Measurements from ENCODE around the gene ZSCAN12. TPM values are rescaled to one million over a fixed set of nuclear protein-coding genes. Genes with fewer than 3 reads are reported as not detected.

ZSCAN12 gene
- total and polyA plus RNA-seq, 10 of the 15 experiments (the other 5 are each of a cell fraction or from before 2014, with no cell fraction given): 1.2 to 12.2 (median 7.4) TPM

DNA sequence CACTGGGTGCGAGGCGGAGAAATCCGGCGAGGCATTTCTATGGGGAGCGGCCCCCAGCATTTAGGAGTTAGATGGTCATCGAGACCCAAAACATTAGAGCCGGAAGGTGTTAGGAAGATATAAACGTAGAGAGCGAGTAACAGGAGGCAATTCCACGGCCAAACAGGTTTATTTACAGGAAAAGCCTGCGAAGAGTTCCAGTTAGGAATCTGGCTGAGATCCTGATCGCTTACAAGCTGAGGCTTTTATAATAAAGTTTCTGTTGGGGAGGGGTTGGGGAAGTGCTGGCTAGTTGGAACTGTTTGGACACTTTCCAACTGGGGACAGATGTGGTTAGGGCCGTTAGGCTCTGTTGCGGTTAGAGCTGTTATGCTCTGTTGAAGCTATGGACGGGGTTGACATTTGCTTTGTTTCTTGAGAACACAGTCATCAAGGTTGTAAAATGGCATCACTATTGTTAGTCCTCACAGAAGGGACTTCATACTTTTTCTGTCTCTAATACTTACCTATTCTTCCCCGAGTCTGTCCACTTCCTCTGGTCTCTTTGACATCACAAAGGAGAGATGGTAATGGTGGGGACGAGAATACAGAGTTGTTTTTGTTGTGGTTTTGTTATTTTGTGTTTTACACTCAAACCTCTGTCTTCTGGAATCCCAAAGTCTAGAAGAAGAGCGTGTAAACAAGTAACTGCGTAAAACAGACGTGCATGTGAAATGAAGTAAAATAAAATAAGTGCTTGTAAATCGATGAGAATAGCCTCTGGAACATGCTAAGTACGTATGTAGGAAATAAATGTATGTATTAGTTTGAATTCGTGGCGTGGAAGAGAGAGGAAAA lies 63.0 kb downstream of the ZSCAN12 start (continued):
- TF ChIP-seq PAX5 (IDR thresholded peaks at IDR 0.05; ENCODE audit: borderline replicate concordance, low read depth, low read length) (peak; percentile 90), FOXM1 (IDR thresholded peaks at IDR 0.05; ENCODE audit: low read depth, low read length) (no peak), RAD21 (IDR thresholded peaks at IDR 0.05; ENCODE audit: insufficient read depth, low read depth, low read length) (no peak), JUND (IDR thresholded peaks at IDR 0.05; ENCODE audit: low read depth, low read length) (no peak), SMARCA5 (IDR thresholded peaks at IDR 0.05) (no peak), NFXL1 (IDR thresholded peaks at IDR 0.05; ENCODE audit: borderline replicate concordance) (no peak), POLR2A (IDR thresholded peaks at IDR 0.05; ENCODE audit: low read depth, low read length) (no peak), CREB1 (IDR thresholded peaks at IDR 0.05; ENCODE audit: low read depth) (peak; percentile 67), ATF7 (IDR thresholded peaks at IDR 0.05; ENCODE audit: low read depth) (no peak; the same call in 1 of the 2 replicates), BACH1 (IDR thresholded peaks at IDR 0.05; ENCODE audit: borderline replicate concordance) (peak; percentile 45; the same call in 1 of the 2 replicates), SIX5 (IDR thresholded peaks at IDR 0.05; ENCODE audit: low read depth, low read length, severe bottlenecking) (no peak), PML (IDR thresholded peaks at IDR 0.05; ENCODE audit: low read length) (0 out of 2 replicates have a peak, but pooled peaks have one; percentile 22), NBN (IDR thresholded peaks at IDR 0.05) (no peak), GATAD2B (conservative IDR thresholded peaks at IDR 0.05; ENCODE audit: low read depth) (0 out of 2 replicates have a peak, but pooled peaks have one; percentile 12), FOS (IDR thresholded peaks at IDR 0.05; ENCODE audit: borderline replicate concordance, extremely low read depth, insufficient read length) (no peak), HDAC6 (IDR thresholded peaks at IDR 0.05; ENCODE audit: unreplicated experiment) (no peak), RB1 (IDR thresholded peaks at IDR 0.05; ENCODE audit: borderline replicate concordance) (no peak), CHD4 (IDR thresholded peaks at IDR 0.05) (no peak), IKZF1 (conservative IDR thresholded peaks at IDR 0.05) (peak; percentile 66)
- TF ChIP-seq, protein P1, sequence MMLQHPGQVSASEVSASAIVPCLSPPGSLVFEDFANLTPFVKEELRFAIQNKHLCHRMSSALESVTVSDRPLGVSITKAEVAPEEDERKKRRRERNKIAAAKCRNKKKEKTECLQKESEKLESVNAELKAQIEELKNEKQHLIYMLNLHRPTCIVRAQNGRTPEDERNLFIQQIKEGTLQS (IDR thresholded peaks at IDR 0.05; ENCODE audit: borderline replicate concordance, extremely low read depth, low read depth, low read length): no peak
- TF ChIP-seq, protein P2, sequence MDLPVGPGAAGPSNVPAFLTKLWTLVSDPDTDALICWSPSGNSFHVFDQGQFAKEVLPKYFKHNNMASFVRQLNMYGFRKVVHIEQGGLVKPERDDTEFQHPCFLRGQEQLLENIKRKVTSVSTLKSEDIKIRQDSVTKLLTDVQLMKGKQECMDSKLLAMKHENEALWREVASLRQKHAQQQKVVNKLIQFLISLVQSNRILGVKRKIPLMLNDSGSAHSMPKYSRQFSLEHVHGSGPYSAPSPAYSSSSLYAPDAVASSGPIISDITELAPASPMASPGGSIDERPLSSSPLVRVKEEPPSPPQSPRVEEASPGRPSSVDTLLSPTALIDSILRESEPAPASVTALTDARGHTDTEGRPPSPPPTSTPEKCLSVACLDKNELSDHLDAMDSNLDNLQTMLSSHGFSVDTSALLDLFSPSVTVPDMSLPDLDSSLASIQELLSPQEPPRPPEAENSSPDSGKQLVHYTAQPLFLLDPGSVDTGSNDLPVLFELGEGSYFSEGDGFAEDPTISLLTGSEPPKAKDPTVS (IDR thresholded peaks at IDR 0.05; ENCODE audit: low read depth, low read length): no peak
- TF ChIP-seq, protein P3, sequence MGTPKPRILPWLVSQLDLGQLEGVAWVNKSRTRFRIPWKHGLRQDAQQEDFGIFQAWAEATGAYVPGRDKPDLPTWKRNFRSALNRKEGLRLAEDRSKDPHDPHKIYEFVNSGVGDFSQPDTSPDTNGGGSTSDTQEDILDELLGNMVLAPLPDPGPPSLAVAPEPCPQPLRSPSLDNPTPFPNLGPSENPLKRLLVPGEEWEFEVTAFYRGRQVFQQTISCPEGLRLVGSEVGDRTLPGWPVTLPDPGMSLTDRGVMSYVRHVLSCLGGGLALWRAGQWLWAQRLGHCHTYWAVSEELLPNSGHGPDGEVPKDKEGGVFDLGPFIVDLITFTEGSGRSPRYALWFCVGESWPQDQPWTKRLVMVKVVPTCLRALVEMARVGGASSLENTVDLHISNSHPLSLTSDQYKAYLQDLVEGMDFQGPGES (IDR thresholded peaks at IDR 0.05): no peak
- TF ChIP-seq, protein P4, sequence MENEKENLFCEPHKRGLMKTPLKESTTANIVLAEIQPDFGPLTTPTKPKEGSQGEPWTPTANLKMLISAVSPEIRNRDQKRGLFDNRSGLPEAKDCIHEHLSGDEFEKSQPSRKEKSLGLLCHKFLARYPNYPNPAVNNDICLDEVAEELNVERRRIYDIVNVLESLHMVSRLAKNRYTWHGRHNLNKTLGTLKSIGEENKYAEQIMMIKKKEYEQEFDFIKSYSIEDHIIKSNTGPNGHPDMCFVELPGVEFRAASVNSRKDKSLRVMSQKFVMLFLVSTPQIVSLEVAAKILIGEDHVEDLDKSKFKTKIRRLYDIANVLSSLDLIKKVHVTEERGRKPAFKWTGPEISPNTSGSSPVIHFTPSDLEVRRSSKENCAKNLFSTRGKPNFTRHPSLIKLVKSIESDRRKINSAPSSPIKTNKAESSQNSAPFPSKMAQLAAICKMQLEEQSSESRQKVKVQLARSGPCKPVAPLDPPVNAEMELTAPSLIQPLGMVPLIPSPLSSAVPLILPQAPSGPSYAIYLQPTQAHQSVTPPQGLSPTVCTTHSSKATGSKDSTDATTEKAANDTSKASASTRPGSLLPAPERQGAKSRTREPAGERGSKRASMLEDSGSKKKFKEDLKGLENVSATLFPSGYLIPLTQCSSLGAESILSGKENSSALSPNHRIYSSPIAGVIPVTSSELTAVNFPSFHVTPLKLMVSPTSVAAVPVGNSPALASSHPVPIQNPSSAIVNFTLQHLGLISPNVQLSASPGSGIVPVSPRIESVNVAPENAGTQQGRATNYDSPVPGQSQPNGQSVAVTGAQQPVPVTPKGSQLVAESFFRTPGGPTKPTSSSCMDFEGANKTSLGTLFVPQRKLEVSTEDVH (IDR thresholded peaks at IDR 0.05; ENCODE audit: low read depth, partially characterized antibody): no peak
- TF ChIP-seq, protein P5, sequence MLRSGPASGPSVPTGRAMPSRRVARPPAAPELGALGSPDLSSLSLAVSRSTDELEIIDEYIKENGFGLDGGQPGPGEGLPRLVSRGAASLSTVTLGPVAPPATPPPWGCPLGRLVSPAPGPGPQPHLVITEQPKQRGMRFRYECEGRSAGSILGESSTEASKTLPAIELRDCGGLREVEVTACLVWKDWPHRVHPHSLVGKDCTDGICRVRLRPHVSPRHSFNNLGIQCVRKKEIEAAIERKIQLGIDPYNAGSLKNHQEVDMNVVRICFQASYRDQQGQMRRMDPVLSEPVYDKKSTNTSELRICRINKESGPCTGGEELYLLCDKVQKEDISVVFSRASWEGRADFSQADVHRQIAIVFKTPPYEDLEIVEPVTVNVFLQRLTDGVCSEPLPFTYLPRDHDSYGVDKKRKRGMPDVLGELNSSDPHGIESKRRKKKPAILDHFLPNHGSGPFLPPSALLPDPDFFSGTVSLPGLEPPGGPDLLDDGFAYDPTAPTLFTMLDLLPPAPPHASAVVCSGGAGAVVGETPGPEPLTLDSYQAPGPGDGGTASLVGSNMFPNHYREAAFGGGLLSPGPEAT (IDR thresholded peaks at IDR 0.05; ENCODE audit: low read depth): peak; percentile 46; the same call in 1 of the 2 replicates

Measured in GM12878 (cell line).